HCT116 (cell line): ENCODE measurements around the gene RPRD1B.

Experiments
- EZH2 ChIP-seq: fragments of 200-600 bp; sonication (generic); IDR thresholded peaks from 2 replicates; pipeline ENCODE4 v1.6.1; 2017; ENCODE audit warnings: antibody characterized with exemption, mixed run types
- TF ChIP-seq, protein P1 (sequence below), 3 experiments: fragments of 200-600 bp in 1 of 3; sonication (generic) in 1 of 3; IDR thresholded peaks in 2 of 3; conservative IDR thresholded peaks in 1 of 3; 2 replicates each; pipeline ENCODE4 v1.5.1; 2012 to 2017; ENCODE audit warnings: low read depth in 2 of 3, low read length in 2 of 3, antibody characterized with exemption in 1 of 3, borderline replicate concordance in 1 of 3, control low read depth in 1 of 3, mild to moderate bottlenecking in 1 of 3, mixed read lengths in 1 of 3, mixed run types in 1 of 3, moderate library complexity in 1 of 3; ENCODE audit not compliant: insufficient read depth in 1 of 3

DNA sequence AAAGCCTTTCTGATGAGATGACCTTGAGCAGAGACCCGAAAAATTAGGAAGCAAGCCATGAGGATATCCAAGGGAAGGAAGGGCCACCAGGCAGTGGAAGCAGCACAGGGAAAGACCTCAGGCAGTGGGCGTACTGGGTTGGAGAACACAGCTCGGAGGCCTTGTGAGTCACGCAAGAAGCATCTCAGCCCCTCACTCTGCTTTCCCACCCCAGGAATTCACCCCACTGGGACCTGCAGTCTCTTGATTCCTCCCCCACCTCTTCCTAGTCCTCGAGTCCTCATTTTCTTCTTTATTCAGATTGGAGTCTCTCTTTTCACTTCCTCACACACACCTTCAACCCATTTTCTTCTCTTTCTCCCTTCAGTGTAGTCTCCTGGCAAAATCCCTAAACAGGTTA lies 27.0 kb downstream of the RPRD1B start:
- TF ChIP-seq, protein P1, sequence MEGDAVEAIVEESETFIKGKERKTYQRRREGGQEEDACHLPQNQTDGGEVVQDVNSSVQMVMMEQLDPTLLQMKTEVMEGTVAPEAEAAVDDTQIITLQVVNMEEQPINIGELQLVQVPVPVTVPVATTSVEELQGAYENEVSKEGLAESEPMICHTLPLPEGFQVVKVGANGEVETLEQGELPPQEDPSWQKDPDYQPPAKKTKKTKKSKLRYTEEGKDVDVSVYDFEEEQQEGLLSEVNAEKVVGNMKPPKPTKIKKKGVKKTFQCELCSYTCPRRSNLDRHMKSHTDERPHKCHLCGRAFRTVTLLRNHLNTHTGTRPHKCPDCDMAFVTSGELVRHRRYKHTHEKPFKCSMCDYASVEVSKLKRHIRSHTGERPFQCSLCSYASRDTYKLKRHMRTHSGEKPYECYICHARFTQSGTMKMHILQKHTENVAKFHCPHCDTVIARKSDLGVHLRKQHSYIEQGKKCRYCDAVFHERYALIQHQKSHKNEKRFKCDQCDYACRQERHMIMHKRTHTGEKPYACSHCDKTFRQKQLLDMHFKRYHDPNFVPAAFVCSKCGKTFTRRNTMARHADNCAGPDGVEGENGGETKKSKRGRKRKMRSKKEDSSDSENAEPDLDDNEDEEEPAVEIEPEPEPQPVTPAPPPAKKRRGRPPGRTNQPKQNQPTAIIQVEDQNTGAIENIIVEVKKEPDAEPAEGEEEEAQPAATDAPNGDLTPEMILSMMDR (IDR thresholded peaks at IDR 0.05 in 2 of 3, conservative IDR thresholded peaks at IDR 0.05 in 1 of 3; ENCODE audit: borderline replicate concordance in 1 of 3, insufficient read depth in 1 of 3, low read depth in 2 of 3, low read length in 2 of 3): no peak
- no peak for TF ChIP-seq EZH2
